Measurements from ENCODE around the gene CACNA1D.

The CACNA1D gene

GRCh38 chr3:53495520-53496391, 1.3 kb downstream of the CACNA1D start:
- DNase-seq: no peak

- DNase-seq: no peak
Observed at GRCh38 chr3:53496392-53496670, 1.9 kb downstream of the CACNA1D start.

DNA sequence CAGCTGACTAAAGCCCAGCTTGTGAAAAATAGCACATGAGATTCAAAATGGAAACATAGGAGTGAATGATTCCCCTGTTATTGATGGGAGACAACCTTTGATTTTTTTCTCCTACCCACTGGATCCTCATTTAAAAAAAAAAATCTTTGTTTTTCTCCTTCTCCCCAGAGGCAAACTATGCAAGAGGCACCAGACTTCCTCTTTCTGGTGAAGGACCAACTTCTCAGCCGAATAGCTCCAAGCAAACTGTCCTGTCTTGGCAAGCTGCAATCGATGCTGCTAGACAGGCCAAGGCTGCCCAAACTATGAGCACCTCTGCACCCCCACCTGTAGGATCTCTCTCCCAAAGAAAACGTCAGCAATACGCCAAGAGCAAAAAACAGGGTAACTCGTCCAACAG, 2.6 kb downstream of the CACNA1D start:
- DNase-seq: no peak

GRCh38 chr3:53498806-53499641, 4.6 kb downstream of the CACNA1D start:
- DNase-seq: no peak

- DNase-seq: no peak
Observed at GRCh38 chr3:53500165-53500777, 5.9 kb downstream of the CACNA1D start.

GRCh38 chr3:53501178-53501577, 6.8 kb downstream of the CACNA1D start:
- DNase-seq: no peak

DNA sequence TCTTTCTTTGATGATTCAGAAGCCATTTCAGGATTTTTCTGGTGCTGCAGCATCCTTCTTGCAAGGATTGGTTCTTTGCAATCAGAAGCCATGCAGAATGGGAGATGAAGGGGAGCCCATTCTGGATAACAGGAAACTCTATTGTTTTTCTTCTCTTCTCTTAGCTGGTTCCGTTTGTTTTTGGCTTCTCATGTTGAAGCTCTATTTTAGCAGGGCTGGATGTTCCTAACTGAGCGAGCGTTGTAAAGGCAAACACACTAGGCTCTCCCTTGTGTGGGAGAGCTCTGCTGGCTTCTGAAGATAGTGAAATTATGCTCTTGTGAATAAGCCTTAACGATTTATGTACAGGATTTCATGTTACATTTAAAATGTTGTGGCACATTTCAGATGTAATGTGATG, 8.3 kb downstream of the CACNA1D start:
- DNase-seq: no peak

DNA sequence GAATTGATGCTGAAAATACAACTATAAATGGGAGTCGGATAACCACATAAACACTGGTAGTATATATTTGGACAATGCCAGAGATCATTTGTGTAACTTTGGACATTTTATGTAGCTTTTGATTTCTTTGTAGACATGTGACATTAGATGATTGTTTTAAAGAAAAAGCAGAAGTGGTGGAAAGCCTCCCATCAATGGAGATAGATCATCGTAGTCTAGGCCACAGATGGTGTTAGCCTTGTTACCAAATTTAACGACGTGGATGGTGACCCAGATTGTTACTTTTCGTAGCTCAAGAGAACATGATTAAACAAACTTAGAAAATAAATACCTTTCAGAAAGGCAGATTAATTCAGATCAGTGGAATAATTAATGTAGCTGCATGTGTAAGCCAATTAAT, 8.8 kb downstream of the CACNA1D start:
- no peak for DNase-seq

DNA sequence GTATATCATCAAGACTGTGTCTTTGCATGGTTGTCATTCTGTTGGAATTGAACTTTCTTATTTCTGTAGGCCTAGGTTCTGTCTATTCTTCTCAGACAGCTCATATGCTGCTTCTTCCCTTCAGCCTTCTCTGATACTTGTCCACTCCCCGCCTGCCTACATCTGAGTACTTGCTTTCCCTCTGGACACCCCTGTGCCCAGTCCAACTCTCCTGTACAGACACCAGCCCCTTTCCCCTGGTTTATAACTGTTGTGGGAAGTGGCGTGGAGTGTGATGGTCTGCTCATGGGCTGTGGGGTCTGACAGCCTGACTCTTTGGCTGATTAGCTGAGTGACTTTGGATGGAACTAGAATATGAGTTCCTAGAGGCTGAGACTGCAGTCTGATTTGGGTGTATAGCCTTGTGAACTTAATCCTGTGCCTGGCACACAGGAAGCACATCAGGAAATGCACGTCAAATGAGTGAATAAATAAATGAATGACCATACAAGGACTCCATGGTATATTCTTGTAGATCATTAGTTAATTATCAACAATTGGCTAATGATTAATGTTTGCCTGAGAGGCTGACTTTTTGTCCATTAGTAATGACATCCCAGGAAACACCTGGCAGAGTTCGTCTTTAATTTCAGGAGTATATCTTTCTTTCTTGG, 11.8 kb downstream of the CACNA1D start:
- DNase-seq: no peak

DNA sequence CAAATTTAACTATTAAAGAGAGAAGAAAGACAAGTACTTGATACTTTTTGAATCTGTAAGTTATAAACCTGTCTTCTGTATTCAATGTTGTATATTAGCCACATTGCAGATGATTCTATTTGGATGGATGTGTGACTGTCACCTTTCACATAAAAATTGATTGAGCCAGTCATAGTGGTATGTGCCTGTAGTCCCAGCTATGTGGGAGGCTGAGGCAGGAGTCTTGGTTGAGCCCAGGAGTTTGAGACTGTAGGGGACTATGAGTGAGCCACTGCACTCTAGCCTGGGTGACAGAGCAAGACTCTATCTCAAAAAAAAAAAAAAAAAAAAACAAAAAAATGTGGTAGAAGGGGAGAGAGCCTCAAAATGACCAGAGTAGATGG, 12.3 kb downstream of the CACNA1D start:
- DNase-seq: no peak

GRCh38 chr3:53509494-53509893, 15.1 kb downstream of the CACNA1D start:
- DNase-seq: no peak

- no peak for DNase-seq
Observed at GRCh38 chr3:53510508-53510907, 16.1 kb downstream of the CACNA1D start.

- no peak for DNase-seq
Observed at GRCh38 chr3:53511246-53511645, 16.8 kb downstream of the CACNA1D start.

GRCh38 chr3:53513556-53514190, 19.3 kb downstream of the CACNA1D start:
- DNase-seq: no peak

- DNase-seq: no peak
Observed at GRCh38 chr3:53516339-53516738, 21.9 kb downstream of the CACNA1D start.

DNA sequence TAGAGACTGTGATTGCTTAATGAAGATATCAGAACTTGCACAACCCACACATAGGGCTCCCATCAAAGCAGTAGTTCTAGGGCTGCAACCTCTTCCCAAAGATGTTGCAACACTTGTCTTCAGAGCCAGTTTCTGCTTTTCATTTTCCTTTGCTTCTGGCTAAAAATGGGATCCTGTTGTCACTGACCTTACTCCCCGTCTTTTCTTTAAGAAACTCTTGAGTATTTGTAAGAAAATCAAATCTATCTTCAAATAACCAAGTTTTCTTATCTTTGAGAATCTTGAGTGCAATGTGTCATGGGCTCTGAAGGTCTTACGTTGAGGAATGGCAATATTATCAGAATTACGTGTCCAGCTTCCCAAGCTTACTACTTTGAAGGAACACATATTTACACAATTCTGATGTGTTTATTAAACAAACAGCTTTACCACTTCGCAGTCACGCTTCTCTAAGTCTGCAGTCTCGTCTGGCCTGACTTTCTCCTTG, 24.1 kb downstream of the CACNA1D start:
- no peak for DNase-seq

GRCh38 chr3:53519065-53519709, 24.8 kb downstream of the CACNA1D start:
- DNase-seq: no peak

- DNase-seq: no peak
Observed at GRCh38 chr3:53523346-53523745, 28.9 kb downstream of the CACNA1D start.

- no peak for DNase-seq
Observed at GRCh38 chr3:53524566-53524965, 30.2 kb downstream of the CACNA1D start.

GRCh38 chr3:53525765-53526703, 31.6 kb downstream of the CACNA1D start:
- no peak for DNase-seq

DNA sequence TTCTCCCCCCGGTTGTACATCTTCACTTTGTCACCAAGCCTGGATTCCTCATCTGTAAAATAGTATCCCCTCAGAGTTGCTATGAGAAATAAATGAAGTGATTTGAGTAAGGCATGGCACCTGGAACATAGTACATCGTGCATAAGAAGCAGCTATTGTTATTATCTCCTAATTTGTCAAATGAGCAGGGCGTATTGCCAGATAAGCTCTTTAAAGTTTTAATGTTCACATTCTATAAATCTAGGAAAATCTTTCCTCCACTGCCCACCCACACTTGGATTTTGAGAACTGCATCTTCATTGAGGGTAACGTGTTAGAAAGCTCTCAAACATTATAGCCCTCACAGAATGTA, 32.3 kb downstream of the CACNA1D start:
- DNase-seq: no peak

All from COR-L47 (cell line).